ENCODE results near the gene CHIC2.
"Not testable (repeated sequence)": the region's sequence is repeated elsewhere in the genome, so short reads cannot be mapped to it uniquely, and the experiment has no call there.

Gene CHIC2

GRCh38 chr4:54027311-54027710, 37.1 kb downstream of the CHIC2 start:
- TF ChIP-seq CTCF (IDR thresholded peaks at IDR 0.05; ENCODE audit: borderline replicate concordance, control extremely low read depth, extremely low read depth, insufficient read depth, missing control alignments) = no peak
- in situ Hi-C loops (cut with MboI; ENCODE audit: low sequenced_read_pairs, unreplicated experiment) = no loop called here
- DNase-seq (ENCODE audit: low spot score) = no peak

GRCh38 chr4:54025582-54025981, 38.8 kb downstream of the CHIC2 start:
- TF ChIP-seq CTCF (IDR thresholded peaks at IDR 0.05; ENCODE audit: borderline replicate concordance, control extremely low read depth, extremely low read depth, insufficient read depth, missing control alignments) = no peak
- DNase-seq (ENCODE audit: low spot score) = no peak
- in situ Hi-C loops (cut with MboI; ENCODE audit: low sequenced_read_pairs, unreplicated experiment) = no loop called here

- DNase-seq (ENCODE audit: low spot score); in situ Hi-C loops (cut with MboI; ENCODE audit: low sequenced_read_pairs, unreplicated experiment): not testable (repeated sequence)
Measured at GRCh38 chr4:54023019-54023418, 41.4 kb downstream of the CHIC2 start.

GRCh38 chr4:54017974-54018373, 46.4 kb downstream of the CHIC2 start:
- TF ChIP-seq CTCF (IDR thresholded peaks at IDR 0.05; ENCODE audit: borderline replicate concordance, control extremely low read depth, extremely low read depth, insufficient read depth, missing control alignments) = no peak
- in situ Hi-C loops (cut with MboI; ENCODE audit: low sequenced_read_pairs, unreplicated experiment) = no loop called here
- no peak for DNase-seq (ENCODE audit: low spot score)

GRCh38 chr4:54017308-54017707, 47.1 kb downstream of the CHIC2 start:
- TF ChIP-seq CTCF (IDR thresholded peaks at IDR 0.05; ENCODE audit: borderline replicate concordance, control extremely low read depth, extremely low read depth, insufficient read depth, missing control alignments) = no peak
- no peak for DNase-seq (ENCODE audit: low spot score)
- in situ Hi-C loops (cut with MboI; ENCODE audit: low sequenced_read_pairs, unreplicated experiment) = no loop called here

GRCh38 chr4:54016504-54016903, 47.9 kb downstream of the CHIC2 start:
- DNase-seq (ENCODE audit: low spot score) = no peak

GRCh38 chr4:54015423-54016030, 48.9 kb downstream of the CHIC2 start:
- no peak for TF ChIP-seq CTCF (IDR thresholded peaks at IDR 0.05; ENCODE audit: borderline replicate concordance, control extremely low read depth, extremely low read depth, insufficient read depth, missing control alignments)
- in situ Hi-C loops (cut with MboI; ENCODE audit: low sequenced_read_pairs, unreplicated experiment) = no loop called here
- no peak for DNase-seq (ENCODE audit: low spot score)

More at GRCh38 chr4:54016504-54016903, 47.9 kb downstream of the CHIC2 start:
- in situ Hi-C loops (cut with MboI; ENCODE audit: low sequenced_read_pairs, unreplicated experiment) = no loop called here
- TF ChIP-seq CTCF (IDR thresholded peaks at IDR 0.05; ENCODE audit: borderline replicate concordance, control extremely low read depth, extremely low read depth, insufficient read depth, missing control alignments) = no peak

Data from GM13976 (cell line).